ENCODE data around the gene DDO.

DNA sequence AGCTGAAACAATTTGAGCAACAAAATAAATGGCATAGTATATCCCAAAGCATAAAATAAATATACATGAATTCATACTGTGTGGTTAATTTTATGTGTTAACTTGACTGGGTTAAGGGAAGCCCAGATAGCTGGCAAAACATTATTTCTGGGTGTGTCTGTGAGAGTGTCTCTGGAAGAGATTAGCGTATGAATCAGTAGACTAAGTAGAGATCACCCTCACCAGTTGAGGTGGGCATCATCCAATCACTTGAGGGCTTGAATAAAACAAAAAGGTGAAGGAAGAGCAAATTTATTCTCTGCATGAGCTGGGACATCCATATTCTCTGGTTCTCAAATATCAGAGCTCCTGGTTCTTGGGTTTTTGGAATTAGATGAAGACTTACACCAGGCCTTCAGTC is 43.1 kb upstream of the DDO start:
- TF ChIP-seq, protein P1, sequence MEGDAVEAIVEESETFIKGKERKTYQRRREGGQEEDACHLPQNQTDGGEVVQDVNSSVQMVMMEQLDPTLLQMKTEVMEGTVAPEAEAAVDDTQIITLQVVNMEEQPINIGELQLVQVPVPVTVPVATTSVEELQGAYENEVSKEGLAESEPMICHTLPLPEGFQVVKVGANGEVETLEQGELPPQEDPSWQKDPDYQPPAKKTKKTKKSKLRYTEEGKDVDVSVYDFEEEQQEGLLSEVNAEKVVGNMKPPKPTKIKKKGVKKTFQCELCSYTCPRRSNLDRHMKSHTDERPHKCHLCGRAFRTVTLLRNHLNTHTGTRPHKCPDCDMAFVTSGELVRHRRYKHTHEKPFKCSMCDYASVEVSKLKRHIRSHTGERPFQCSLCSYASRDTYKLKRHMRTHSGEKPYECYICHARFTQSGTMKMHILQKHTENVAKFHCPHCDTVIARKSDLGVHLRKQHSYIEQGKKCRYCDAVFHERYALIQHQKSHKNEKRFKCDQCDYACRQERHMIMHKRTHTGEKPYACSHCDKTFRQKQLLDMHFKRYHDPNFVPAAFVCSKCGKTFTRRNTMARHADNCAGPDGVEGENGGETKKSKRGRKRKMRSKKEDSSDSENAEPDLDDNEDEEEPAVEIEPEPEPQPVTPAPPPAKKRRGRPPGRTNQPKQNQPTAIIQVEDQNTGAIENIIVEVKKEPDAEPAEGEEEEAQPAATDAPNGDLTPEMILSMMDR (conservative IDR thresholded peaks at IDR 0.05) = no peak
- TF ChIP-seq ZFX (IDR thresholded peaks at IDR 0.05) = no peak

Measured in C4-2B (cell line).